Measurements from ENCODE around the gene SDSL.

The SDSL gene

GRCh38 chr12:113469949-113470743, 48.0 kb downstream of the SDSL start:
- DNase-seq, result no peak

- DNase-seq, result no peak
Observed at GRCh38 chr12:113470871-113471618, 48.9 kb downstream of the SDSL start.

- no peak for DNase-seq
Observed at GRCh38 chr12:113471619-113472171, 49.5 kb downstream of the SDSL start, which contains the start of gene LHX5. TSS of gene LHX5 (minus strand) at chr12:113471871. CDS start at chr12:113471498, 373 bp downstream.

GRCh38 chr12:113472191-113473121, 50.3 kb downstream of the SDSL start:
- DNase-seq, result no peak

- DNase-seq, result no peak
Observed at GRCh38 chr12:113473400-113473799, 51.2 kb downstream of the SDSL start.

GRCh38 chr12:113473942-113474341, 51.8 kb downstream of the SDSL start:
- no peak for DNase-seq

GRCh38 chr12:113474635-113475436, 52.7 kb downstream of the SDSL start:
- DNase-seq, result no peak

- no peak for DNase-seq
Observed at GRCh38 chr12:113475451-113476175, 53.4 kb downstream of the SDSL start.

GRCh38 chr12:113476176-113476986, 54.2 kb downstream of the SDSL start:
- DNase-seq, result no peak

- DNase-seq, result no peak
Observed at GRCh38 chr12:113477171-113477841, 55.1 kb downstream of the SDSL start.

- DNase-seq, result no peak
Observed at GRCh38 chr12:113477842-113478215, 55.6 kb downstream of the SDSL start.

- DNase-seq, result no peak
Observed at GRCh38 chr12:113478351-113479011, 56.3 kb downstream of the SDSL start.

- no peak for DNase-seq
Observed at GRCh38 chr12:113479216-113479589, 57.0 kb downstream of the SDSL start.

GRCh38 chr12:113479590-113480335, 57.6 kb downstream of the SDSL start:
- DNase-seq, result peak; percentile 16

GRCh38 chr12:113480336-113480971, 58.3 kb downstream of the SDSL start:
- DNase-seq, result no peak

- no peak for DNase-seq
Observed at GRCh38 chr12:113482334-113482733, 60.2 kb downstream of the SDSL start.

GRCh38 chr12:113485330-113485729, 63.1 kb downstream of the SDSL start:
- no peak for DNase-seq

GRCh38 chr12:113486722-113487121, 64.5 kb downstream of the SDSL start:
- DNase-seq, result no peak
